HG03378 (cell line): ENCODE data around the gene SUPT6H.

ENCODE experiments used
- ATAC-seq: cut with Tn5 transposase; IDR thresholded peaks from one replicate; pipeline ENCODE4 v1.9.1; 2021; ENCODE audit warnings: mild to moderate bottlenecking, moderate library complexity; ENCODE audit not compliant: unreplicated experiment

Gene SUPT6H

DNA sequence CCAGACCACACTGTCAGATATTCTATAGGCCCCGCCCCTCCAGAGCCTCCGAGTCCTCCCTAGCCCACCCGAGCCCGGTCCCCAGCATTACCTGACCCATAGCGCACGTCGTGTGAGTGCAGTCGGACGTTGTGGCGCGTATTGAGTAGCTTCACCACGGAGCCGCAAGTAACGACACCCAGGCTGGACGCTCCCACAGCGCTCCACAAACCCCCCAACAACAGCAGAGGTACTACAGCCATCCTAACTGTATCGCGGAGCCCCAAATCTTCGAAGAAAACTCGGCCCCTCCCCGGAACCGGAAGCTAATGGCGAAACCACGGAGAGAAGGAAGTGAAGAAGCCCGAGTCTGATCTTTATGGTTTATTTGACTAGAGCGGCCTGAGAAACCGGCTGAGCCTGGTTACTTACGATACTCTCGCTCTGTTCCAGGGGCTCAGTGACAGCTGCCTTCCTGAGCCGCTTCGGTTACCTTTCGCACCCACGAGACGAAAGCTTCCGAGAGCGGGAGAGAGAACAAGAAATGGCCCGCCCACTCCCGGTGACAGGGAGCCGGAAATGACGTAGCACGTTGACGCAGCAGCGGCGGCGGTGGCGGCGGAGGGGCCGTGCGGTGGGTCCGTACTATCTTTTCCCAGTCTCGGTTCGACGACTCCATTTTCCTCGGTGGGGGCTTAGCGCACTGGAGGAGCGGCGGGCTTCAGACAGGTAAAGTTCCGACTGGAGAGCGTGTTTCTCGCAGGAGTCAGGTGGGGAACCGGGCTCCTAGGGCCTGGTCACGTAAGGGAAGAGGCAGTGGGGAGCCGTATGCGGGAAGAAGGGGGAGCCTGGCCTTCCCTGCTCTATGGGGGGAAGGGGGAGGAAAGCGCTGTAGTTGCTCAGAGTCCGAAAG is at the start of gene SUPT6H, which contains the start of gene SDF2:
Gene SUPT6H, plus strand, starts transcription at position 571 of the 892 bp plus-strand sequence. CDS start 11,197 bp downstream, outside the sequence.
Gene SDF2, minus strand, starts transcription at position 272 of the 892 bp plus-strand sequence. Its CDS starts 30 bp downstream, at position 242.
- ATAC-seq, result peak; percentile 78

DNA sequence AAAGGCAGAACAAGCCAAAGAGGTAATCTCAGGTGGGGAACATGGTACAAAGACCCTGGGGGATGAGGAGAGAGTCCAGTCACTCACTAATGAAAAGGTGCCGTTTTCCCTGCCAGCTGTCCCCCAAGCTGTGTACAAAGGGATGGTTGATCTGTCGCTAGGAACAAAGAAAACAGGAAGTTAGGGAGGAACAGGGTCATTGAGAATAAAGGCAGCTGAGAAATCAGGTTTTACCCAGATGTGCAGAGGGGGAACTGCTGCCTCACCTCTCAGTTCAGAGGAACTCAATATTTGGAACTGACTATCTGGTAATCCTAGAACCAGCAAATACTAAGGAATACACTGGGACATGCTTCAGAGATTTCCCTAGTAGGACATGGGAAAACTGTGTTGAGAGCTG is 49.5 kb upstream of the SUPT6H start:
- no peak for ATAC-seq

DNA sequence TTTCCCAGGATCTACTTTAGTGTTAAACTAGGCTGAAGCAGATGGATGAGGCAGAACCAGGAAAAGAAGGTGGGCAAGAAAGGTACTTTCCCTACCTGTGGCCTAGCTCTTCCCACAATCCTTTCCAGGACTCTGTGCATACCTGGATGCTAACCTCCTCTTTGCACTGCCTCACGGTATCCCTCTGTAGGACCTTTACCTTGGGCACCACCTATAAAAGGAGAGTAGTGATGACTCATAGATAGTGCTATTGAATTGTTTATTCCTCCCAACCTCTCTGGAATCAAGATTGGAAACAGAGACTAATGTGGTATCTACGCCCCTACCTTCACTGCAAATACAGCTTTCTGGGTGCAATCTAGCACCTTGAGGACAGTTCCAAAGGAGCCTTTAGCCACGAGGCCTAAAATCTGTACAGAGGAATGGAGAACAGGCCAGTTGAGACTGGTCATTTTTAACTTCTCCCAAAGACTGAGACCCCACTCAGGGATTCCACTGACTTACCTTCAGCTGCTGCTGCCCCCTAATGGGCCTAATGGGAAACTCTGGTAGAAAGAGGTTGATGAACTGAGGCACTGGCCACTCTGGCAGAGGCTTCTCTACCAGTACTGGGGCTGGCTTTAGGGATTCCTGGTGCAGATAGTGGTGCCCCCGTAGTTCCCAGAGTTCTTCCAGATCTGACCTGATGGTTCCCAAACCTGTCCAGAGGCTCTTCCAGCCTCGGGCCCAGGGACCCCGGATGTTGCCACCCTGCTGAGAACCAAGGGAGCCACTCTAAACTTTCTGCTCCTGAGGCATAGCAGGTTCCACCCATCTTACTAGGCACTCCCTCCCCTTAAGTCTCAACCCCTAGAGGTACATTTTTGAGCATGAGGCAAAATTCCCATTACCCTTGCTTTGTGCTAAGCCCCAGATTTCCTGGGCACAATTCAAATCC is 48.8 kb upstream of the SUPT6H start:
- ATAC-seq, result no peak

DNA sequence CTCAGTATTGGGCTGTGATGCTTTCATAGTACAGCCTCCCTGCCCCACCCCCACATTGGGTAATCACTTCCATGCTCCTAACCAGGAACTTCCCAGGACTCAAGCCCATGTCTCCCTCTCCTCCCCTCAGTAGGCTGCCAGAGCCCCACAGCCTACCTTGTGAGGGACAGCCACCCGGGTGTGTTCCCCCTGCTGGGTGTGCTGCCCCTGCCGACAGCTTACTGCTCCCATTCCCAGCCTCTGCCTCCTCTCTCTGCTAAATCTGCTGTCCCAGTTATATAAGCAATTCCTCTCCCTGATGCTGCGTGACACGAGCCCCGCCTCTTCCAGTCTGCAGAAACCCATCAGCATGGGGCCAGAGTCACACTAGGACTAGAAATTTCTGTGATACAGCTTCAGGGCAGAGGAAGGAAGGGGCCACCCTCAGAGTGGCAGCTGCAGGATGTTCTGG is 48.0 kb upstream of the SUPT6H start, which contains the start of gene RSKR:
Gene RSKR, minus strand, starts transcription at position 255 of the 451 bp plus-strand sequence. Its CDS starts 24 bp downstream, at position 231.
- ATAC-seq, result no peak

DNA sequence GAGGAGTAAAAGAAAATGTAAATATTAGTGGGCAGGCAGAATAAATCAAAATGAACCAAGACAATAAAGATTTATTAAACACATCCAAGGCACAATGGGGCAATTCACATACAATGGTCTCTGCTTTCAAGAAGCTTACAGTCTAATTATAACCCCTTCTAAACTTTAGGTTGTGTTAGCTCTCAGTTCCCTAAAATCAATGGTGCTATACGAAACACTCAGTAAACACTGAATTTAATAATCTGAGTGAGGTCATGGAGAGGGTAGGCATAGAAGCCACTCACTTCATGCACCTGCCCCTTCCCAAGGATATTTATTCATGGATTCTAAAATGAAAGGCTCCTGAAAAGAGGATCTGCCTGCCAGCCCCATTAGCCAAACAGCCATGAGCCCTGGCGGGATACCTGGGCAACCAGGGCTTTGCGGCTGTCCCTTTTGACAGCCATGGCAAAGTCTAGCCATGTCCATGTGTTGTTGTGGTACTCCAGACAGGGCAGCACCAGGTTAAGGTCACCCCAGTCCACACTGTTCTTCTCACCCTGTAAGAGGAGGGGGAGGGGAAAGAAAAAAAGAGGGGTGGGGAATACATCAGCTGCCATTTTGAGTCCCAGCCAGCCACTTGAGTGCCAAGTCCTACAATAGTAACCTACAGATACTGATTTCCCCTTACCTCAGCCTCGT is 46.6 kb upstream of the SUPT6H start:
- no peak for ATAC-seq

DNA sequence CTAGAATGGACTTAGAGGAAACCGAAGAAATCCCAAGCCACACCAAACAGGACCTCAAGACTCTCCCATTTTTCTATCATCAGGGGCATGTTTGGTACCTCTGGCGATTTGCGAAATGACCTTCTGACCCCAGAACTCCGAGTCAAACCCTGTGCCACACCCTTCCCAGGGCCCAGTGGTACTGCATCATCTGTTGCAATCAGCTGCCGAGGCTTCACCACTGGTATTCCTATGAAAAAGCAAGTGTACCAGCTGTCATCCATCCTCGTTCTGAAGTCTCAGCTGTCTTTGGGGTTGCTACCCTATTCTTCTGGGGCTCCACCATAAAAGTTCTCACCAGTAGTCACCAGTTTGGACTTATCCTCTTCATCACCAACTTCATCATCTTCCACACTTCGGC is 45.7 kb upstream of the SUPT6H start:
- ATAC-seq, result no peak

DNA sequence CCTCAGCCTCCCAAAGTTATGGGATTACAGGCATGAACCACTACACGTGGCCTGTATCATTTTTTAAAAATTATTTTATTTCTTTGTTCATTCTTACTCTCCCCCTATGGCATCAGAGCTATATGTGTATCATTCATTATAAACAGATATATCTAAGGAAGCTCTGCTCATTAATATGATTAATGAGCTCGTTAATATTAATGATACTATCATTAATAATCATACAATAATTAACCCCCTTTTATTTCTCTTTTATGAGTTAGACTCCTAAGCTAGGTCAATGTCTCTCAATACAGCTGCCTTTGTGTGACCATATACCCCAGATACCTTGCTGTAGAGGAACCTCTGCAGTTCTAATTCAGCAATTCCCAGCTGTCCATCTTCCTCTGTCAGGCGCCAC is 43.5 kb upstream of the SUPT6H start:
- no peak for ATAC-seq

DNA sequence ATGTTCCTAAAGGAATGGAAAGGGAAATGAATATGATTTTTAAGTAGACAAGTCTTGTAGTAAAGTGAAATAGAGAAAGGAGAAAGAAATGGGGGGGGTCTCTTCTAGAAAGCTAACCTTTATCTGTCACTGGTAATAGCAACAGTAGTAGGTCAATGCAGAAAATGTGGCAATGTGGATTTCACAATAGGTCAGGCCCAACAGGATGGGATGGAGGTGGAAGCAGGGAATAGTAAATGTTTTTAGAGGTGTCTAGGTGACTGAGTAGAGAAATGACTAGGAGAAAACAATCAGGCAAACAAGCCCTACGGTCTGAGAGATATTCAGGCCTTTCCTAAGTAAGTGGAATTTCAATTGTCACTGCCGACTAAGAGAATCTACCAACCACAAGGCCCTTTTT is 42.0 kb upstream of the SUPT6H start:
- ATAC-seq, result no peak

DNA sequence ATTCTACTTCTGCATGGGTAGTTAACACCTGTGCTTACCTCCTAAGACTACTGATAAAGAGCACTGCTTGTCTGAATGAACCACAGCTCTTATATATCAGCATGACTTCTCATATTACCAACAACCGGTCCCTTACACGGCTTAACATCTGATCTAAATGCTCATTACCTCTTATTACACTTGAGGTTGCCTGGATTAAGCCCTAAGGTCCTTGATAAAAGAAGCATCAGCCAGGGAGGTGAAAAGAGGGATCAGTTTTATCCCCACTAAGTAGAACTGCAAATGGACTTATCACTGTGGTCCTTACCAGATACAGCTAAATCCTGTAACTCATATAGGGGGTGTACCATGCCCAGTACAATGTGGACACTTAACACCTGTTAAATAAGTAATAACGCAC is 39.8 kb upstream of the SUPT6H start:
- ATAC-seq, result no peak

DNA sequence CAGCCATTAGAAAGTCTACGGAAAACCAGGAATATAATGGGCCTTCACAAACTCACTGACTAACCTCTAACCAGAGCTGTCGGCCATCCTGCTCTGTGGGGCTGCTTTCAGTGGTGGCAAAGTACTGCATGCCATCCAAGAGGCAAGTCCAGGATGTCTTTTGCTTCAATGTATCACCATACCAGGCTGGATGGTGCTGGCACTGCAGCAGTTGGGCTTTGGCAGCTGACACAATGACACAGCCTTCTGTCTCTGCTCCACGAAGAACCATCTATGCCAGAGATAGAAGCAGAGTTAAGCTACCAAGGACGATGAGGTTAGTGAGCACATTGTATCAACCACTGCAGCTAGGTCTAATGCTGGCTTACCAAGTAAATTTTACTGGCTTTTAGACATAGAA is 38.3 kb upstream of the SUPT6H start:
- ATAC-seq, result no peak

DNA sequence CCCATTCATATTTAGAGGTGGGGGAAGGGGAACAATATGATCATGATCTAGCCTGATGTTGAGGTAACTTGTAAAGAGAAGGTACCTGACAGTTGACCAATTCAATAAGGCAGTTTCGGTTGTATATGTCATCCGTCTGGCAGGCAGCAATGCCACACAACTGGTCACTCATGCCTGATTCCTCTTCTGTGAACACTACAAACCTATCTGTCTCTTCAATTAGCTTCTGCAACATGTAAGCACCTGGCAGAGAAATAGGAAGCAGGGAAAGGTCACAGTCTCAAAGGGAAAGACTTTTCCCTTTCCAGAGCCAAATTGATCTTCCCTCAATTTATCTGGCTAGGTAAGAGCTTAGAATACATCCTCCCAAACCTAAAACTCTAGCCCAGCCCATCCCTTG is 37.9 kb upstream of the SUPT6H start:
- ATAC-seq, result no peak

DNA sequence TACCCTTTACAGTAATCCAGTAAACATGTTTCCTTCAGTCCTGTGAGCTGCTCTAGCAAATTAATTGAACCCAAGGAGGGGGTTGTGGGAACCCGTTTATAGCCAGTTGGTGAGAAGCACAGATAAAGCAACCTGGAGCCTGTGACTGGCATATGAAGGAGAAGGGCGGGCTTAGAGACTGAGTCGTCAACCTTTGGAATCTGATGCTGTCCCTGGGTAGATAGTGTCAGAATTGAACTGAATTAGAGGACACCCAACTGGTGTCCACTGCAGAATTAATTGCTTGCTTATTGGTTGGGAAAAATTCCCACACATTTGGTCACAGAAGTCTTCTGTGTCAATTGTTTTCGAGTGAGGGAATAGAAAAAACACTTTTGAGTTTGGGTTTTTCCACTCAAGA is 35.2 kb upstream of the SUPT6H start:
- ATAC-seq, result no peak

DNA sequence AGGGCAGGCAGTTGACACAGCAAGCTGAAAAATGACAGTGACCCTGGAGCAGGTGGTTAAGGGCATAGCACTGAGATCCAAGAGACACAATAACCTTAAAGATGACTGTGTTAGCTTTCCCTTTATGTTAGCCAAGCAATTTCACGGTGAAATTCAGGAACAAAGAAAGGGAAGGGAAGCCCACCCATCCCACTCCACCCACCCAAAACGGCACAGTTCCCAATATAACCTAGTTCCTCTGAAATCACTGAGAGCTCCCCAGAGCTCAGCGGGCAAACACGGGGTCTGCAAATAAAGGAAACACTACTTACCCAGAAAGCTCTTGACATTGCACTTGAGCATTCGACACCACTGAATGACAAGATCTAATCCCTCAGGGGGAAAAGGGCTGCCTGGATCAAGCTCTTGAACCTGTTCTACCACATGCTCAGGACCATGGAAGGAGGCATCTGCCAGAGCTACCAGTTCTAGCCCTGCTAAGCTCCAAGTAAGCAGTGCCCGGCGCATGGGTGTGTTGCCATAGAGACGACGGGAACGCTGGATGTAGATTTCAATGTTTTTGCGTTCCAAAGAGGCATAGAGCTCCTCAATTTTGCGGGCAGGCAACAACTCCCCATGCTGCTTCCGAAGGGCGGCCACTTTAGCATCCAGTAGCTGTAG is 27.7 kb upstream of the SUPT6H start:
- no peak for ATAC-seq

DNA sequence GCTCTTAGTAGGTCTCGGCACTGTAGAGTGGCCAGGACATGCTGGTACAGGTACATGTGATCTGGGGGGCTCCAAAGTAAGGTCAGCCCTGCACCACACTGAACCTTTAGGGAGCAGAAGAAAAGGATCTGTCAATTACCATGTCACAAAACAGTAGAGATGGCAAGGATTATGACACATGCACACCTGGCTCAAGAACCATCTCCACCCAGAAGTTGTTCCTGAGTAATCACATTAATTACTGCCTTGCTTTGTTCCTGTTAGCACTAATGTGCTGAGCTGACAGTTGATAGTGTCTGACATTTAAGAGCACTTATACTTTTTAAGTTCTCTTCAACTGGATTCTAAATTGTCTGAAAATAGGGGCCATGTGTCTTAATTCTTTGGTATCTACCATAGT is 26.5 kb upstream of the SUPT6H start:
- no peak for ATAC-seq

DNA sequence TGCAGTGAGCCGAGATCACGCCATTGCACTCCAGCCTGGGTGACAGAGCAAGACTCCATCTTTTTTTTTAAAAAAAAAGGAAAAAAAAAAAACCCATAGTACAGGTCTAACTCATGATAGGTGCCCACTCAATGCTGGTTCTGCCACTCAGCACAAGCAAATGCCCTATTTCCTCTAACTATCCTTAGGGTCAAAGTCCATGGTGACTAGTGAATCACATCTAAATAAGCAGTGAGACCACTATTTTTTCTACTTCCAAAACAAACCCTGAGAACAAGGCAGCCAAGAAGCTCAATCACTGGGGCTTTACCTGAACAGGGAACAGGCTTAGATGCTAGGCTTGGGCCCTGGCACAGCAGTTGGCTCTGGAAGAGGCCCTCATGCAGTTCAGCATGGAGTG is 20.4 kb upstream of the SUPT6H start:
- no peak for ATAC-seq

DNA sequence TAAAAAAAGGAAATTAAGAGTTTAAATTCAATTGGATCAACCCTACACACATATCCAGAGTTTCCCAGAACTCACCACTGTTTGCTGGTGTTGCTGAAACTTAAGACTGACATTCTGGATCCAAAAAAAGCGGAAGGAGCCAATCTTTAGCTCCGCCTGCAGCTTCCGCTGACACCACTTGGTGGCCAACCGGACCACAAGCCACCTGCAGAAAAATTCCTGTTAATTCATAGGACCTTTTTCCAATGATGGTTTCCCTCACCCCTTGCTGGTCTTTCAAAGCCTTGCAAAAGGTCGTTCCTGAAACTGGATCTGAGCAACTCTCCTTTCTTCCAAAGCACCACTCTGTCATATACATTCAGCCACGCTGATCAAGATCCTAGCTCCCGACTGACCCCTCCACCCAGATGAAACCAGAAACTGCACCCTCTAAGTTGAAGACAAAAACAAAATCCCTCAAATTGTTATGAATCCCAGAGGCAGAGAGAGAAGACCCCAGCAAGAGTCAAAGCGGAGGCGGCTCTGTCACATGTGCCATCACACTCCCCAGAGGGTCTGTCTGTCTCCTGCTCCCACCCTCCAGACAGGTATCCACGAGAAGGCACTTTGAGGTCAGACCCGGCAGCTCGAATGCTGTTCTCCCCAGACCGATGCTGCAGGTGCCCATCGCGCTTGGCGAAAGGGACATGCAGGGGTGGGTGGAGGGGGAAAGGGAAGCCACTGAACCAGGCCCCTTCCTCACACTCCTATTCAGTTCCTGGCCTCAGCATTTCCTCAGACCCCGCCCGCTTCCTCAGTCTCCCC is 17.8 kb upstream of the SUPT6H start:
- no peak for ATAC-seq

DNA sequence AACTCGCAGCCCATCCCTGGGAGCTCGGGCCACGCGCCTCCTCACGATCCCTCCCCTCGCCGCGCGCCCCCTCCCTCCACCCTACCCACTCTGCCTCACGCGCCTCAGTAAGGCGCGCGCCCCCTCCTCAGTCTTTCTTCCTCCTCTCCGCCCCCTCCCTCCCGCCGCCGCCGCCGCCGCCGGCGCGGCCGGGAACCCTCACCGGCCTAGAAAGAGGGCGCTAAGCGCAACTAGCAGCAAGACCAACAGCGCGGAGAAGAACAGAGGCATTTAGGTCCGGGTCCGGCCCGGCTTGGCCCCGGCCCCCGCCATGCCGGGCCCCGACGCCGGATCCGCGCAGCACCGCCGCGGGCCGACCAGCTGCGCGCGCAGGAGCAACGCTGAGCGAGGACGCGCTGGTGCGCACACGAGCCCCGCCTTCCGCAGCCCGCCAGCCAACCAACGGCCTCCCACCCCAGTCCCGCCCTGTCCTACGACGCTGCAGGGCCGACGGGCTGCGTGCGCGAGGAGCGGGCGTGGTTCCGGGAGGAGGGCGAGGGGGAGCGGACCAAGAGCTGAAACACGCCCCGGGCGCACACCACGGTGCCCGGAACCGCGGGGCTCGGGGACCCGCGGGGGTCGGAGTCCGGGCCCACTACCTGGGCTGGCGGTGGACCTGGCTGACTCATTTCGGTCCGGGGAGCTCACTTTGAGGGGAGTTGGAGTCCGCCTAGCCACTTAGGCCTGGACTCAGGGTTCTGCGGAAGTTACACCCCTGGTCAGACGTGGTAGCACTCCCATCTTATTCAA is 17.0 kb upstream of the SUPT6H start, which contains the start of gene BLTP2:
Gene BLTP2, minus strand, starts transcription at position 372 of the 789 bp plus-strand sequence. Its CDS starts 102 bp downstream, at position 270.
- ATAC-seq, result no peak

DNA sequence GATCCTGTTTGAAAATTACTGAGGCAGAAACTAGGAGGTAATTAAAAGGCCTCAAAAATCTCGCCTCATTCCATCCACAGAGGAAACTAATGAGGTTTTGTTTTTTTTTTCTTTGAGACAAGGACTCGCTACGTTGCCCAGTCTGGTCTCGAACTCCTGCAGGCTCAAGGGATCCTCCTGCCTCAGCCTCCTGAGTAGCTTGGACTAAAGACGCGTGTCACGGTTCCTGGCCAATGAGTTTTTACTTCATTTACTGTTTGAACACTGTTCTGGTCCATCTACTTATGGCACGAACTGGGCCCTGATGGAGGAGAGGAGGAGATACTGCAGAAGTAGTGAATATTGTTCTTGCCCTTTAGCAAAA is 16.4 kb upstream of the SUPT6H start:
- ATAC-seq, result no peak
